SK-N-MC (cell line): ENCODE results near the gene ESYT3.

Experiments
- EZH2 ChIP-seq: fragments of 200-600 bp; sonication (generic); IDR thresholded peaks from one replicate; pipeline ENCODE4 v1.6.1; 2017; ENCODE audit warnings: antibody characterized with exemption
- FOXP2 ChIP-seq: optimal IDR thresholded peaks from 2 replicates; pipeline ENCODE3; 2011; ENCODE audit warnings: mild to moderate bottlenecking, moderate library complexity; ENCODE audit not compliant: insufficient read depth; ENCODE audit errors: extremely low read length, control extremely low read depth
- POLR2AphosphoS5 ChIP-seq: IDR thresholded peaks from 2 replicates; pipeline ENCODE4 v1.6.1; 2012; ENCODE audit warnings: mild to moderate bottlenecking, low read depth, low read length, borderline replicate concordance

- TF ChIP-seq POLR2AphosphoS5 (no peak), EZH2 (no peak), FOXP2 (no peak)
These were observed 16.8 kb upstream of the ESYT3 start for GRCh38 chr3:138417559-138417982.
